ENCODE measurements around the gene NCKAP5.

Gene NCKAP5

DNA sequence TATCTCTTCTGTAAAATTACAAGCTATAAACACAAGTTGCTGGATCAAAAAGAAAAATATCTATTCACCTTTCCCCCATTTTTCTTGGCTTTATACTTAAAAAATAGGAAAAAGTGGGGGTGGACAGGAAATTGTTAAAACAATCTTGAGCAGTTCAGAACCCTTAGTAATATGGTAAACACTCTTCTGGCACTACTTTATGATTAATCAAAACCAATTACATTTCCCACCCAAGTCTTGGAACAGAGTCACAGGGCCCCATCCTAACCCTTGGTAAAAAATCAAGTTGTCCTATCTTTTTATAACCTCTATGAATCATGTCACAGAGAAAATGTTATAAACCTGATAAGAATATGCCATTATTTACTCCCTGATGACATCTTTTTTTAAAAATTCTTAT is 570.0 kb downstream of the NCKAP5 start:
- DNase-seq (ENCODE audit: low read depth in 2 of 2), result no peak

DNA sequence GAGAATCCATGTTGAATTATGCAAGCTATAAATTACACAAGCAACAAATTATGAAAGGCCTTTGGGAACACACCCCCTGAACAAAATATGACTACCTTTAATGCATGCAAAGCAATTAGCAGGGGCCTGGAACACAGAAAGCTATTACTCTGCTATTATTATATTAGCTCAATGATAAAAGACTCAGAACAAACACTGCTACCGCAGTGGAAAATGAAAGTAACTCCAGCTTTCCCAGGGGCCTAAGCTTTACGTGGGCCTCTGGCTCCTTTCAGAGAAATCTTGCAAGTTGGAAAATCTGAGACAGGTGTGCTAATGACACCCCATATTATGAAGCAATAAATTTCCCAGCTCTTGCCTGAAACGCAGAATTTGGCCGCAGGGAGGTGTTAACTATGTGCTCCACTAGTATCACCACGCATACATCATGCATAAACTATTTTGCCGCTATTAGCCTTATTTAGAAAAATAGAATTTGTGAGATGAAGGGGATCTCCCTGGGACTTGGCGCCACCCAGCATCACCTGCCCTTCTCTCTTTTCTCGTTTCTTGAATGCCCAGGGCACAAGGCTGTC is 576.7 kb downstream of the NCKAP5 start:
- no peak for DNase-seq (ENCODE audit: low read depth in 2 of 2)

DNA sequence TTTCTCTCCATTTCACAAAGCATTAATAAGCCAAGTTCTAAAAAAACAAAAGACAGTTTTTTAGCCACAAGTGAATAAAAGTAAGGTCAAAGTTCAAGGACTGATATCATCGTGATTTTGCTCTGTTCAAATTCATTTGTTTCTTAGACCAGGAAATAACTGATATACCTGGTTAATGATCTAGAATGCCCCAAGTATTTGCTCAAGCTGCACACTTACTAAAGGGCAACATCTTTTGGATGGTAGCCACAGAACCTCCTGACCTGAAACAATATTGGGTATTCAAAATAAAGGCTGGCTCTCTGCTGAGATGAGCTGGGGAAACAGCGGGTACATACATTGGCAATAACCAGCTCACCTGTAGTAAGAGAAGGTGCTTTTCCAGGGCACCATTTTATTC is 583.5 kb downstream of the NCKAP5 start:
- no peak for DNase-seq (ENCODE audit: low read depth in 2 of 2)

DNA sequence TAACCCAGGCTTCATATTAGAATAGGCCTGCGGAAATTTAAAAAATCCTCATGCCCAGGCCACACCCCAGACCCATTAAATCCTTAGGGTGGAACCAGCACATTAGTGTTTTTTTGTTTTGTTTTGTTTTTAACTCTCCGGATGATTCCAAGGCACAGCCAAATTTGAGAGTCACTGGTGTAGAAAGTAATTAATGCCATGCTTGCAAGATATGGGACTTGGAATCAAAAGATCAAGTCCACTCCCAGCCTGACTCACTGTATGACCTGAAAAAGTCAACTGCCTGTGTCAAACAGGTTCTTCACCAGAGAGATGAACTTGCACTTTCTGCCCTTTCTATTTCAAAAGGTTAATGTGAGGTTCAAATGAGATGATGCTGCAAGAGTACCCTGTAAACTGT is 588.0 kb downstream of the NCKAP5 start:
- DNase-seq (ENCODE audit: low read depth in 2 of 2), result no peak

DNA sequence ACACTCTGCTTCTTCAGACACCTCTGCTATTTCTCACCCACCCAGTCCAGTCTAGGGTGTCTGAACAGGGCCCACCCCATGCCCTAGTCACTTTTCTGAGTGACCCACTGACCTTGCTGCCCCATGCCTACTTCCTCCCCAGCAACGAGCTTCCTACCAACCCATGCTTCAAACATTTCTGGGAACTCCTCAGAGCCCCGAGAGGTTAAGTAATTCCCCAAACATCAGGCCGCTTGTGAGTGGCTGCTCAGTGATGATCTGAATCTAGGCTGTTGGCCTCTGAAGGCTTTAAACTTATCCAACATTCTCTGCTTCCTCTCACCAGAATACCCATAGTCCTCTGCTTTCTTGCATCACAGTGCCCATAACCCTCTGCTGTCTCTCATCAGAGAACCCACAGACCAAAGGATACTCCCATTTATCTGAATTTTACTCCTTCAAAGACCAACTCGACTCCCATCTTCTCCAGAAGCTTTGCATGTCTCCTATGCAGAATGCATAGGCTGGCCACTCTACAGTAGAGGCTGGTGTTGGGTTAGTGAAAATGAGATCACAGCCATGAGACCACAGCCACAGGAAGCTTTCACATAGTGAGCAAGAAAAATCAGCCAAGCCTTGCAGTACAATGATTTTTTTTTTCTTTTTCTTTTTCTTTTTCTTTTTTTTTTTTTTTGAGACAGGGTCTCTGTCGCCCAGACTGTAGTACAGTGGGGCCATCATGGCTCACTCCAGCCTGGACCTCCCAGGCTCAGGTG is 588.7 kb downstream of the NCKAP5 start:
- no peak for DNase-seq (ENCODE audit: low read depth in 2 of 2)

DNA sequence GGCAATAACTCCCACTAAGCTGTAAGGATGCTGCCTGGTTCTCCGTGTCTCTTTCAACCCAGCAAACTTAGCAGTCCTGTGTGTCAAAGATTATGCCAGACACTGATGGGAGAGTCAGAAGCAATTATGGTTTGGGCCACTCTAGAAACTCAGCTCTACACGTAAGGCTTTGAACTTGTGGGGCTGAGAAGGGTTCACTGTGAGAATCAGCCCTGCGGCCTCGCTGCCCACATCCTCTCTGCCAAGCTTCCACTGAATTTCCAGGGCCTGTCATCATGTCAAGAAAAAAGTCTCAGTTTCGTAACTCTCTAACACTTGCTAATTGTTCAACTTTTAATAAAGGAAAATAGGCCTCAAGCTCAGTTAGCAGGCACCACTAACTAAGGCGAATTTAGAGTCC is 589.4 kb downstream of the NCKAP5 start:
- DNase-seq (ENCODE audit: low read depth in 2 of 2), result no peak

DNA sequence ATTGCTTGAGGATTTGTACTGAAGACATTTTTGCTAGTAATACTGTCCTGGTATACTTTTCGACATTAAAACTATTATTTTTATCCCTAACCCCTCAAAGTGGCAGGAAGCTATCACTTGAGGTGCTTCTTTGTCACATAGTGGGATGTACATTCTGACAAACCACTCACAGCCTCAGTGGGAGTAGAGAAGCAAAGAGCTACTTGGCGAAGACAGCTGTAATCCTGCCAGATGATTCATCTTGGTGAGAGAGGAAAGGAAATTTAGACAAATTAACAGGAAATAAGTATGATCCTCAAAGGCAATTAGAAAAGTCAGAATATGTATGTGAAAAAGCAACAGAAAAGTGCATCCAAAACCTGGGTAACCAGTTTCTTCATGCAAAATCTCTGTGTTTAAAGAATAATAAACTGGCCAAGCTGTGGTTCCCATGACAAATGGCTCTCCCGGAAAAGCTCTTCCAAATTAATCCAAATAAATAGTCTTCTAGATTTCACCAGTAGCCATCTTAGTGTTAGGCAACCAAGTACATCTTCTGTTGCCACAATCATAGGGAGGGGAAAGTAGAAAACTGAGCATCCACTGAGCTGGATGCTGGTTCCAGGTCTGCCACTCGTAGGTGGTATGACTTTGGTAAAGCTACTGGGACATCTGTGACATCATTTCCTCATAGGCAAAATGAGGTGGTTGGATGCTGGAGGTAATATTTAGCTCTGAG is 590.3 kb downstream of the NCKAP5 start:
- no peak for DNase-seq (ENCODE audit: low read depth in 2 of 2)

DNA sequence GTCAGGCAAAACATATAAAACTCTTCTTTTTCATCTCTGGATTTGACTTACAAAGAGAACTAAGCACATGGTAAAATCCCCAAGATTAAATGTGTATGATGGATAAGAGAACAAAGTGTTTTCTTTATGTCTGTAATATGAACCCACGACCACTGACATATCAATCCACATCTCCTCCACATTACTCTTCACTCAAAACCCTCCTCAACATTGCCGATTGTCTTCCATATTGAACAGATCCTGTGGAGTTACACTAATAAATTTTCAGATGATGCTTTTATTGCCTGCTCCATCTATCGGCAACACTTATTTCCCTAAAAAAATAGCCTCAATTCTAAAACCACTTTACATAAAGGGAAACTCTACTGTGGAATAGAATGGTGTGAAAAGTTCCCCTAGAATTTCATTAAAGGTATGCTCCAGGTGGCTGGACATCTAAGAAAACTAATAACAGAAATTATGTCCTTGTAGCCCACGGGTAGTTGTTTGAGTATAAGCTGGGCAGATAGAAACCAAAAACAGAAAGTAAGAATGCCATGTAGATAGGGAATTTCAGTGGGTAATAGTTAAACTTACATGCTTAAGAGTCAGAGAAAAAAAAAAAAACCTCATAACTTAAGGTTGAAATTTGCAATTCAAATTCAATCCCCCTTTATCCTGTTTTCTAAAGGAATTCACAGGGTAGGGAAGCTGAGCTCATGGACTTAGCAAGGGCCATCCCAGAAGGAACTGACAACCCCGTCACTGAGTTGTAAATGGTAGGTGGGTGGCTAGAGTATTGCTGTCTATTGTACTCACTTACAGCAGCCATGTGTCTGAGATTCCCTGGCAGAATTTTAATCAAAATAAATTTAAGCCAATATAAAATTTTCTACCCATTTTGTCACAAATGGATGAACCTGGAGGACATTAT is 592.8 kb downstream of the NCKAP5 start:
- DNase-seq (ENCODE audit: low read depth in 2 of 2), result no peak

DNA sequence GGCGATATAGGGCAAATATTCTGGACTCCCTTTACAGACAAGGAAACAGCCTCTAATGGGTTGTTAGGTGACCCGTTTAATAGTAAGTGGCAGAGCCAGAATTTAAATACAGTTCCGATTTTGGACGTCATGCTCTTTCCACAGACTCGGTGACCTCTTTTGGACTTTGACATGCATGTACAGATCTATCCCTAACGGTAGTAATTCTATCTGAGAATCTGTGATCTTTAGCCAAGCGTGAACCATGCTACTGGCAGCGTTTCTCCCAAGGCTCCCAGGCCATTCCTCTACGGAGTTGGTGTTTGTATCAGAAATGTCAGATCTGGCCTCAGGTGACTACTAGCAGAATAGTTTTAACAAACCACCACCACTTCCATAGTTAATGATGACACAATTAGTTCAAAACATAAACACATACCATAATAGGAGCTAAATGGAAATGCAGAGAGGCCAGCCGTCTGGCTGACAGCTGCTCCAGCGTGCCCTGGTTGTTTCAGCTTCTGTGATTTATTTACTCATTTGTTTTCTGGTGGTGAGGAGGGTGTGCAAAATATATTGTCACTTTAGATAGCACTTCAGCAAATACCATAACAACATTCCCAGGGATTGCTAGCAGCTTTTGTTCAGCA is 593.7 kb downstream of the NCKAP5 start:
- DNase-seq (ENCODE audit: low read depth in 2 of 2), result no peak

DNA sequence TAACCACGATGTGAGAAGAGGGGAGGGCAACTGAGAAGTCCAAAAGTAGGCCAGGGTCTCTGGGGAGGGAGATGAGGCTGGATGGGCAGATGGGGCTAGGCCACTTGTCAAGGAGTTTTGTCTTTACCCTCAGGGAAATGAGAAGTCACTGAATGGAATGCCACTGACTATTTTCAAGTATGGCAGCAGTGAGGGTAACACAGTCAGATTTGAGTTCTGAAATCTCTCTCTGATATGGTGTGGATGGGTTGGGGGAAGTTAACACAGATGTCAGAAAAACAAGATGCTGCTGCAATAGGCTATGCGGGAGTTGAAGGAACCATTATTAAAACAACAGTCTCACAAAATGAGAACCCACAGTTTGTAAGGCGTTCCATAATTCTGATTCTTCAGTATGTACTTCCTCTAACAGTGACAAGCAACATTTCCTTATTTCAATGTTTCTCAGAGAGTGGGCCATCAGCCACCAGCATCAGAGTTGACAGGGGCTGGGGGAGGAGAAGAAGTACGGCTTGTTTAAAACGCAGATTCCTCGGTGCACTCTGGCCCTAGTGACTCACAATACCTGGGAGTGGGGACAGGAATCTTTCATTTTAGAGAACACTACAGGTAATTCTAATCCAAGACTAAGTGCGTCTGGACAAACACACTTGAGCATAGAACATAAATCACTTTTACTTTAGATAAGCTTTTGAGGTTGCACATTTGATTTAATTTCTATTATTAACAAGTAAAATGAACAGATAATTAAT is 596.8 kb downstream of the NCKAP5 start:
- DNase-seq (ENCODE audit: low read depth in 2 of 2), result no peak

DNA sequence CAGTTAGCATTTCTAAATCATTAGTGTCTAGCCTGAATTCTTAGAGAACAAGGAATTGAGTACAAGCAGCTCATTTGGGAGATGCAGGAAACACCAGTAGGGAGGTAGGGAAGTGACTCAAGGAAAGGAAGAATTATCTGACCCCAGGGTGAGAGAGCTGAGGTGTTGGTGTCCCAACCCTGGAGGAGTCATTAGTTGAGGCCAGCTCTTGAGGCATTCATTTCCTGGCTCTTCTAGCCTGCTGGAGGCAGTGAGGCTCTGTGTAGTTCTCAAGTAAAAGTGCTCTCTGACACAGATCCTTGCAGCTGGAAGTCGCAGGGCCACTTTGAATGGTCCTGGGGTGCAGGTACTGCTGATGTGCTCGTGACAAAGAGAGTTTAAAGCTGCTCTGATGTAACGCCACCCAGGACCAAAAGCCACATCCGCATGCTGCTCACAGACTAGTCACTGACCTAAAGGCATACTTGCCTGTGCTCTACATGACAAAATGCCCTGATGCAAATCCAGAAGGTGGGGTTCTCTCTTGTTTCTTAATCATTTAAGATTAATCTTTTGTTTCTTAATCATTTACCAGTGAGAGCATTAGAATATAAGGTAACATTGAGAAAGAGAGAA is 598.8 kb downstream of the NCKAP5 start:
- DNase-seq (ENCODE audit: low read depth in 2 of 2), result no peak

DNA sequence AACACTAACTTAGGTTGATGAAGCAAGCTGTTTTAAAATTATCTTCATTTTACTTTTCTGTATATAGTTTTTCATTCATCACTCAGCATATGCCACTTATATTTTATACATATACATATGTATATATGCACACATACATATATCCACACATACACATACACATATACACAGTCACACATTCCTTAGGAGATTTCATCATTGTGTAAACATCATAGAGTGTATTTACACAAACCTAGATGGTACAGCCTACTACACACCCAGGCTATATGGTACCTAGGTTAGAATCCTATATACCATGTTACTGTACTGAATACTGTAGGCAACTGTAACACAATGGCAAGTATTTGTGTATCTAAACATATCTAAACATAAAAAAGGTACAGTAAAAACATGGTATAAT is 602.8 kb downstream of the NCKAP5 start:
- no peak for DNase-seq (ENCODE audit: low read depth in 2 of 2)

DNA sequence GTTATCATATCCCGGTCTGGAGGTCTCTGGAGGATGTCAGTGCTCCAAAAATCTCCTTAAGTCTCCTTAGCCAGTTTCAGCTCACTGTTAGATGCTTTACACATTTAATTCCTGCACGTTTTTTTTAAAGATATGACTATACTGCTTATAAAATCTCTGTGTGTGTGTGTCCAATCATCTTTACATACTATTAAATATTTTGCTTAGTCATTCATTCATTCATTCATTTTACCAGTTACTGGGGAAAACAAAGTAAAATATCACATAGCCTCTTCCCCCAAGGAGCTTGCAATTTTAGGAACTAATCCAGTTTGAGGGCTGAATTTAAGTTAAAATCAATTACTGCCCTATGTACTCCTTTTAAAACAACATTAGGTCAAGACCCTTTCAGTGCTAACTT is 605.1 kb downstream of the NCKAP5 start:
- no peak for DNase-seq (ENCODE audit: low read depth in 2 of 2)

DNA sequence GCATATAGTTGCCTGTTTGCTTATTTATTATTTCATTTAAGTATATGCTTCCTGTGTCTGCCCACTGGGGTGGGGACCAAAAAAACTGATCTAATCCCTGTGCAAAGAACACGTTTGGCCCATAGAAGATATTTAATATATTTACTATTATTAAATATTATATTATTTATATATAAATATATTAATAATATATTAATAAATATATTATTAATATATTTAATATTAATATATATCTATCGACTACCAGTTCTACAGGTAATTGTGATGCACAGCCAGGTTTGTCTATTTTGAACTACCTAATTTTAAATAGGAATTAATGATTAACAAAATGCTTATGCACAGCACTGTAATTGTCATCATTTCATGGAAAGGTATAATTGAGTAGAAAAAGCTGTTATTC is 609.4 kb downstream of the NCKAP5 start:
- no peak for DNase-seq (ENCODE audit: low read depth in 2 of 2)

DNA sequence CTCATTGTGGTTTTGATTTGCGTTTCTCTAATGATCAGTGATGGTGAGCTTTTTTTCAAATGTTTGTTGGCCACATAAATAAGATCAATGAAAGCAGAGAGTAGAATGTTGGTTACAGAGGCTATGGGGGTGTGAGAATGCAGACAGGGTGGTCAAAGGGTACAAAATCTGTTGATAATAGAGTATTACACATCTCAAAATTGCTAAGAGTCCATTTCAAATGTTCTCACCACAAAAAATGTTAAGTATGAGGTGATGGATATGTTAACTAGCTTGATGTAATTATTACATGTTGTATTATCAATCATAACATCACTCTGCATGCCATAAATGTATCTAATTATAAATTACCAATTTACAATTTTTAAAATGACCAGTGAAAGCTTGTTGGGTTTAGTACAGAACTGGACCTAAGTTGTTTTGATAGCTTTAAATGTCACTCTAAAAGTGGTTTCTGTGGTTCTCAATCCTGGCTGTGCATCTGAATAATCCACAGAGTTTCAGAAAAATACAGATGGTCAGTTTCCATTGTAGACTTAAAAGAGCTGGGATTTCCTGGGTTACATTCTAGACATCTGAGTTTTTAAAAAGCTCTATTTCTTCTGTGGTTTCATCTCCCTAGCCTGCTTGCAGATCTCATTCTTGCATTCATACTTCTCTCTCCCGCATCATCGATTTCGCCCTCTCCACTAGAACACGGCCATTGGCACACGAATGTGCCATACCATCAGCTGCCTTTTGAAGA is 612.2 kb downstream of the NCKAP5 start:
- no peak for DNase-seq (ENCODE audit: low read depth in 2 of 2)

DNA sequence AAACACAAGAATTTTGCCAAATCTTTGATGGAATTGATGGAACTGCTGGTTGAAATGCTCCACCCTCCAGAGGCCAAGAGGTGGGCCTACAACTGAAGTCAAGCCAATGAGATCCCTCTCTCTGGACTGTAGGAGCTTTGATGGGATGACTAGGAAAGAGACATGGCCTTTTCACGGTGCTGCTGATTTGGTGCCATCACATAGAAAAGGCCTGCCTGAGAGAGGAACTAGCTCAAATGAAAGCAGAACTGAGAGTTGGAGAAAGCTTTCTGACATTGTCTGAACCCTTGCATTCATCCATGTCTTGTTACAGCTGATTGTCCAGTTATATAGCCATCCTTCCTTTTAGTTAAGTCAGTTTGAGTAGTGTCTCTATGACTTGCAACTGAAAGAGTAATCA is 614.5 kb downstream of the NCKAP5 start:
- DNase-seq (ENCODE audit: low read depth in 2 of 2), result no peak

DNA sequence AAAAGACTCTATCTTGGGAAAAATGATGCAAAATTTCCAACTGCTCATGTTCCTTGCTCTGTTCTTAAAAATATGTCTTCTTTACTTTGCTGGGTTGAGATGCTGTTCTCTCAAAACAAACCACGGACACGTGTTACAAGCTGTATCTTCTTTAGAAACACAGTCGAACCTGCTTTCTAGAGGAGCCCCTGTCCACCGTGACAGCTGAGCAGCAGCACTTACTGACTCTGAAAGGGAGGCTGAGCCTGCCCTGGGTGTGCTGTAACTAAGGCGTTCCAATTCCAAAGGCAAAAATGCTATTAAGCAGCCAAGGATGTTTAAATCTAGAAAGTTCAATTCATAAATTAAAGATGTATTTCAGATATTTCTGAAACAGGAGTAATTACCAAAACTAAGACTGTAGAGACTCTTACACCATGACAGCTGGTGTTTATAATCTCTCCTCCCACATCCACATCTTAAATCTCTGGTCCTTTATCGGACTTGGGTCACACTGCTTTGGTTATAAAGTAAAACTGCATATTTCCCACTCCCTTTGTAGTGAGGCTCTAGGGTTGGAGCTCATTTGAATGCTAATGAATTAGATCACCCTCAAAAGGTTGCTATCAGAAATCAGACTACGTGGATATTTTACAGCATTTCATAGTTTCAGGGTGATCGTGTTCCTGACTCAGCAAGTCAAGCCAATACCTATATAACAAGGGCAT is 617.1 kb downstream of the NCKAP5 start:
- DNase-seq (ENCODE audit: low read depth in 2 of 2), result no peak

DNA sequence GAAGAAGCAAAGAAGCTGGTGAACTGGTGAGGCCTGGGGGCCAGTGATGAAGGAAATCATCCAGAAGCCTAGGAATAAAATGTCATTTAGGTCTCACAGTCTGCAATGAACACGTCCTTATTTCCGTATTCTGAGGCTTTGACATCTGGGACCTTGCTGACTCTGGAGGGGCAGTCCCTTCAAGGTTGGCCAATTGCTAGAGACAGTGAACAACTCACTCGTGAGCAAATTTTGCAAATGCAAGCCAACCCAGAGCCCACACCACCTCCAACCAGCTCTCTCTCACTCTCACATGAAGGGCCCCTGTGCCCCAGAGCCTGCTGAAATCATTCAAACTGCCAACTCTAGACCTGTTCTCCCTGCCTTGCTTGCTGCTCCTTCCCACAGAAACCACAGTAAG is 619.2 kb downstream of the NCKAP5 start:
- DNase-seq (ENCODE audit: low read depth in 2 of 2), result no peak

DNA sequence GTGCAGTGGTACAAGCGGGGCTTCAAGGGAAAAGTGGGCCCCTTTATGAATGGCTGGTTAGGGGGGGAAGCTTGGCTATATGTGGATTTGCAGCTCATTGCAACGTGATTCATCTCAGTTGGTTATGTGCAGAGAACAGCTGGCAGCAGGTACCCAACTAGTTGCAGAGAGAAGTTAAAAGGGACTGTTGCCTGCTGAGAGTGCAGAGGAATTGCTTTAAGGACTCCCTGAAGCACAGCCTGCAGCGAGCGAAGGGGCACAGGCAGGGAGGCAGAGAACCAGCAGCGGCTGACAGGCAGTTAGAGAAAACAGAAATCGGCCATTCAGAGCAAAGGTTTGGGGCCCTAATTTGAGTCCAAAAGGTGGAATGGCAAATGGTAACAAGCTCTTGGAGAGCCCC is 620.1 kb downstream of the NCKAP5 start:
- DNase-seq (ENCODE audit: low read depth in 2 of 2), result no peak

All from stimulated activated CD4-positive, alpha-beta T cell treated with anti-CD3 and anti-CD28 coated beads, Interleukin-12 subunit alpha, Interleukin-12 subunit beta, amount 100 ng/mL, for 24 hours (primary cell).